NCI-H2227 (cell line): ENCODE measurements around the gene ATP13A2.

ENCODE experiments used
- DNase-seq: peaks from one replicate; lab custom pipeline; 2025; ENCODE audit not compliant: unreplicated experiment; lab: John Stamatoyannopoulos, UW

The ATP13A2 gene

DNA sequence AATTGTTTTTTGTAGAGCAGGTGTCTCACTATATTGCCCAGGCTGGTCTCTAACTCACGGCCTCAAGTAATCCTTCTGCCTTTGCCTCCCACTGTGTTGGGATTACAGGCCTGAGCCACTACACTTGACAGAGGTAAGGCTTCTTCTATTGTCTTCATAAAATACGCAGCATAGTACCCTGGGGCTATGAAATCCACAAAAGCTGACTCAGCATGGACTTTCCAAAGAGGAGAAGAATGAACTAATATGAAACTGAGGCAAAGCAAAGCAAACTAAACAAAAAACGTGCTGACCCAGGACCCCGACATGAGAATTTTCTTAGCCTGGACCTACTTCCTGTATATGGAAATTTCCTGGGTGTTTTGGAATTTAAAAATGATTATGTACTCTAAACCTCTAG is 18.5 kb upstream of the ATP13A2 start:
- no peak for DNase-seq

DNA sequence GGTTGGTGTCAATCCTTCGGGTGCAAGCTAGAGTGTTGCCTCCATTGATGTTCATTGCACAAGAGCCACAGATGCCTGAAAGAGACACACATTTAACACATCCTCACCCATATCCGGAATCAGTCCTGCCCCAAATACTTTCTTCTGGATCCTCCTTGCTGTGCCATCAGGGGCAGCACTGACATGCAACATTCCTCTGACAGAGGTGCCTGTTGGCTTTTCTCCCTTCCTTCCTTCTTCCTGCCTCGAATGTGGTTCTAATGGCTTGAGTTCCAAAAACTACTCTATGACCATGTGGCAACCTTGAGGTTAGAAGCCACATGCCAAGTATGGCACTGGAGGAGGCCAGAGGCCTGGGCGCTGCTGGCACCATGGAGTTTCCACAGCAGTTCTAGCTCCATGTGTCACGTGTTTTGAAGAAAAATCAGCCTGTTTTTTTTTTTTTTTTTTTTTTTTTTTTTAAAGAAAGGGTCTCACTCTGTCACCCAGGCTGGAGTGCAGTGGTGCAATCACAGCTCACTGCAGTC is 17.0 kb upstream of the ATP13A2 start:
- DNase-seq, result no peak

DNA sequence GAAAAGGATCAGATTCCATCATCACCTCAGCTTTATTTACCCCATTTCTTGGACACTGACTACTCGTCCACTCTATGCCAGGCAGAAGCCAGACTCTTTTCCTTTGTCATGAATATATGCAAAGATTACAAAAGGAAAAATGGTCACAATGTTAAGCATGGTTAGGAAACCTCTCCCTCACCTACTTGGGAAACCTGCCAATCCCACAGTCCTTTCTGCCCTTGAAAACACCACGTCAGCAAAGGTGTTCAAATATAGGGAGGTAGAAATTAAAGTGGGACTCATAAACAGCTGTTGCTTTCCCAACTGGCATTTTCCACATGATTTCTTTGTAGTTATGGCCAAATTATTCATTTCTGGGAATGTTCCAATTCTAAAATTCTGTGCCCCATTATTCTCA is 16.2 kb upstream of the ATP13A2 start:
- no peak for DNase-seq

DNA sequence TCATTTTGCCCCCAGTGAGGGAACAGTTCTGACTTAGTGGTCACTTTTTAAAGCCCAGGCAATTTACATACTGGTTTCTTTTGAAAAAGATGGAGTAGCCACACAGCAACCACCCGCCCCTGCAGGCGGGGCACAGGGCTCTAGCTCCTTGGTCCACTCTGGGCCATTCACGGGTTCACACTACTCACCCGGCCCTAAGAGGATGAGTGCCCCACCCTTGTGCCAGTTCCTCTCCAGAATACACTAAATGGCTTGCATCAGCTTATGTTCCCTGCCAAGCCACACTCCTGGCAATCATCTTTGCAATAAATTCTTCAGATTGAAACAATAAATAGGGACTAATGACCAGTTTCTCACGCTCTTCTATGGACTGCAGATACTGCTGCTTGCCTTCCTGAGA is 15.7 kb upstream of the ATP13A2 start:
- DNase-seq, result no peak

DNA sequence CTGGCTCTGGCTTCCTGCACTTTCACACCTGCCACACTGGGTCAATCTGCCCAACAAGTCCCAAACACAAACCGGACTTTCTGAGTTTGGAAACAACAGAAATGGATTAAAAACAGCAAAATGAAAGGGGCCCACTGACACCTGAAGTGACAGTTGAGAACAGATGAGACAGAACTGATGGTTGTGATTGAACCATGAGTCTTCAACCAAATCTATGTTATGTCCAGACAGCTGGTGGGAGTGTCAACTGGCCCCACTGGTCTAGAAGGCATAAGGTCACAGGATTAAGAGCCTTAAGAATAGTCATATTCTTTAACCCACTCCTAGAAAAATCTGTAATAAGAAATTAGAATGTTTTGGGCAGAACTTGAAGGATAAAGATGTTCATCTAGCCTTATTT is 13.0 kb upstream of the ATP13A2 start:
- no peak for DNase-seq

DNA sequence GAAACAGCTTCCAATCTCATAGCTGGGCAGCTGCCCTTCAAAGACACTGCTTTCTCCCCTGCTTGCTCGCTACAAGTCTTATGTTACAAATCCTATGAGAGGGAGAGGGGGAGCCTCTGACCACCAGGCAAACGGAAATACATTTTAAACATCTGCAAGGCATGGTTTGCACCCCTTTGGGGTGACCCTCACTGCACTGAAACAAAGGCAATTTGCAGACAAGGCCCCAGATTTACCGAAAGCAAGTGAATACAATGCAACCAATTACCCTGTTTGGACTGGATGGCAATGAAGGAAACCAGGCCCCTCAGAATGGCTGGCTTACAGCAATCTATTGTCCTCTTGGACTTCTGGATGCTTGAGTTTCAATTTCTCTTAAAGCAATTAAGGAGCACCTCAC is 11.8 kb upstream of the ATP13A2 start:
- no peak for DNase-seq

DNA sequence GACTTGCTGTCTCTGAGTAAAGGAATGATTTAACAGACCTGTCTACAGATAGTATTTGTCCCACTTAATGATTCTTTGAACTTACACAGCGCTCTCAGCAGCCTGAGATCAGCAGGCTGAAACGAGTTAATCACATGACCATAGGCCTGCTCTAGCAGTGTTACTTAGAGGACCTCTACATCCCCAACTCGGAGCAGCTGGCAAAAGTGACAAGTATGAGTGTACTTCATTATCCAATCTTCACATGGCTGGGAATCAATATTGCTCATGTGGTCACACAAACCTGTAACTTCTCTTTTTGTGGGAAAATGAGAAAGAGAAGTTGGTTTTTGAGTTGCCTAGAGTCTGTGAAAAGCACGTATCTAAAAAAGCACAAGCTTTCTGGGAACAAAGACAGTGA is 11.4 kb upstream of the ATP13A2 start:
- DNase-seq, result no peak

DNA sequence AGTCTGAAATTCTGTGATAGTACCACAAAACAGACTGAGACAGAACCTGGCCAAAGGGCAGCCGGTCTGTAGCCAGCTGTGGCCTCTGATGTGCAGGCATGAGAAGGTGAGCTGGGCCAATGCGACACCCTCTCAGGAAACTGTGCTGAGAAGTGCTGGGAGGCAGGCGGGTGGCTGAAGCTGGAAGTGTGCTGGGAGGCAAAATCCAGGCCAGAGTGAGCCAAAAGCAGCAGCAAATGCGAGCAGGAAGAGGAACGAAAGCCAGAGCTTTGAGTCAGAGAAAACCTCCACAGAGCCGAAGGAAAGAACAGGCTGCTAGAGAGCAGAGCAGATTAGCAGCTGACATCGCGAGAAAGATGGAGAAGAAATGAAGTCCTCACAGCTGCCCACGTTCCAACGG is 10.2 kb upstream of the ATP13A2 start:
- DNase-seq, result no peak

DNA sequence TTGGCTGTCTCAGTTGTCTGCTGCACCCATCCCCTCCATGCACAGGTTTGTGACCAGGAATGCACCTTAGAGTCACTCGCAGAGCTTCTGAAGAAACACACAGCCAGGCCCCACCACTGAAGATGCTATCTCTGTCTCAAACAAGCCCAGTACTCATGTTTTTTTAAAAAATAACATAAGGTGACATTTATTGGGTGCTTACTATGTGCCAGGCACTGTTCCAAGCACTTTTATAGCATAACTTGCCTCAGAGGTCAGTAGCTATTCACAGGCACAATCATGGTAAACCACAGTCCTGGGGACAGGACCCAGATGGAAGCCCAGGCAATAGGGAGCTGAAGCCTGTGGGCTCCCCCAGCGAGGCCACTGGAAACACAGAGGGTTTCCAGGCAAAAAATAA is 8.8 kb upstream of the ATP13A2 start:
- no peak for DNase-seq

DNA sequence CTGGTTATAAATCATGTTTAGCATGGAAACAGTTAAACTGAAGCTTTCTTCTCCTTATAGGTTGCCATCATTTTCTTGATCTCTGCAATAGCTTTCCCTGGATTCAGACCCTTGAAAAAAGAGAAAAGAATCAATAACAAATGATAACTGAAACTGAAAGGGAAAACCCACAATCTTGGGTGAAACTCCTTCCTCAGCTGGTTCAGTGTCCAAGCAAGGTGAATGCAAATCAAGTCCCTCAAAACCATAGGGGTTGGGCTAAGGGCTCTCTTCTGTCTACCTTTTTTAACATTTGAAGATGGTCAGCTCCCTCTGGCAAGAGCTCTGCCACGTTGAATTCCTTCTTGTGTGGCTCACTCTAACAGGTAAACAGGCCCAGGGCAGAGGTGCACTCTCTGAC is 7.1 kb upstream of the ATP13A2 start:
- no peak for DNase-seq

DNA sequence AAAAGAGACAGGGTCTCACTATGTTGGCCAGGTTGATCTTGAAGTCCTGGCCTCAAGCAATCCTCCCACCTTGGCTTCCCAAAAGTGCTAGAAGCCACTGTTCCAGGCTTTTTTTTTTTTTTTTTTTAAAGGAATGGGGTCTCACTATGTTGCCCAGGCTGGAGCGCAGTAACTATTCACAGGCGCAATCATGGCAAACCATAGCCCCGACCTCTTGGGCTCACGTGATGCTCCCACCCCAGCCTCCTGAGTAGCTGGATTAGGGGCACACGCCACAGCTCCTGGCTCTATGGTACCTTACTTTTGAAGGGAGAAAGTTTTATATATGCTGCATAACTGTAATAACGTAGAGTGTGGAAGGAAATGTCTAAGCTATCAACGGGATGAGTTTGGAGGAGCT is 5.7 kb upstream of the ATP13A2 start:
- no peak for DNase-seq

DNA sequence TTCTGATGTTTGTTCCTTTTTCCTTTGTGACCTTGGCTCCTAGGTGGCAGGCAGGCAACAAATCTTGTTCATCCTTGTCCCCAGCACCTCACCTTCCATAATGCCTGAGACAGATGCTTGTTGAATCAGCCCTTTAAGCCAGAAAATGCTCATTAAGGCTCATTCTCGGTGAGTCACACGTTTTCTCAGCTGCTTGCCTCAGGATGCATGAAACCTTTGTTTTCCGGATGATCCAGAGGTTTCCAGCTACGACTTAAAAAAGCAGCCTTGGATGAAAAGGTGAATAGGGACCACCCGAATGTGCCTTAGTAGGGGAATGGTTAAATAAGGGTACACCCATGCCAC is 4.6 kb upstream of the ATP13A2 start:
- DNase-seq, result no peak

DNA sequence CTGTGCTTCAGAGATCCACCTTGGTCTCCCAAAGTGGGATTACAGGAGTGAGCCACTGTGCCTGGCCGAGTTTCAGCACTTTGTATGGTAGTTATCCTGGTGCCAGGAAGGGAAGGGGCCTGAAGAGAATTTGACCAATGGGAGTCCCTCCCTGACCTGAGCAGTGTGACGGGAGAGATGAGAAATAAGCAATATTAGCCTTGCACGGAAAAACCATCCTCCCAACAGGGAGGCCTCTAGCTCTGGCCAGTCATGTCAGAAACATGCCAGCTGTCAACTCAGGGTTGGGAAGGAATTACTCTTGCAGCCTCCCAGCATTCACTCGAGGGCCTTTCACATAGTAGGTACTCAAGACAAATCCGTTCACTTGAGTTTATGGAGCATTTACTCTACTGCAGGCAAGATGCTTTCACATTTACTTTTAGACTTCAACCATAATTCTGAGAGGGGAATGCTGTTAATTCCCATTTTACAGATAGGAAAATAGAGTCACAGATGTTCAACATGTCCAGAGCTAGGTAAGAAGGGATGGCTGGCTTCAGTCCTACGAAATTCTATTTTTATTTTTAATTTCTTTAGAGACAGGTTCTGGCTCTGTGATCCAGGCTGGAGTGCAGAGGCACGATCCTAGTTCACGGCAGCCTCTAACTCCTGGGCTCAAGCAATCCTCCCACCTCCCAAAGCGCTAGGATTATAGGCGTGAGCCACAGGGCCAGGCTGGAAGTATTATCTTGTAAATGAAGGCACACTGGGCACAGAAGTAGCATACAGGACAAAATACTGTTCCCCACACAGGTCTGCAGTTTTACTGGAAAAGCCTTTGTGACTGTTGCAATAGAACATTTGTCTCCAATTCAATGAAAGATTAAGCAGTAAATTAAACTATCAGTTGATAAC is 3.2 kb upstream of the ATP13A2 start:
- DNase-seq, result no peak

DNA sequence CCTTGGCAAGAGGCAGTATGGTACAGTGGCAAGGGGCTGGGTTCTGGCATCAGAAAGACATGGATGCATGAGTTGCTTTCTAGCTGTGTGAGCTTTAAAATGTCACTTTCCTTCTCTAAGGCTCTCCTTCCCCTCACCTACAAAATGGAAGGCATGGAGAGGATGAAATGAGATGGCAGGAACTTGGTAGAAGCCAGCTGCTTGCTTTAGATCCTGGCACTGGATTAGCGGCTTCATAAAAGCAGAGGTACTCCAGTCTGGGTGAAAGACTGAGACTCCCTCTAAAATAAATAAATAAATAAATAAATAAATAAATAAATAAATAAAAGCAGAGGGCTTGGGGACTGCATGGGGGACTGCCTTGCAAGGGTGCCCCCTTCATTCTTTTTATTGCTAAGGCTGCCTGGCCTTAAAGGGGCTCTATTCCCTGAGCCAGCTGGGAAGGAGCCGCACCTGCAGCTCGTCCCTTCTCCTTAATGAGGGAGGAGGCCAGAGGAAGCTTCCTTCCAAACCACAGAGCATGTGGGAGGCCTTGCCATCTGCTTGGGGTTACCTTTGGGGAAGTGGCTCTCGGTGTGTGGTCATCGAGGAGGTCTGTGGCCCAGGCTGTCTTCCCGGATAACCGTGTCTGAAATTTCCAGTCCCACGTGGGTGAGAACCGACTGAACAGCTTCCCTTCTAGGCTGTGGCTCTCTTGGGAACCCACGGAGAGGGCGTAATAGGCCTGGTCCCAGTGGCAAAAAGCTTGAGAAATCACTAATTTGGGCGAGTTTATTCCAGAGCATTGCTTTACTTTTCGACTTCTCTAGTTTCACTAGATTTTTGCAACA is 2.0 kb upstream of the ATP13A2 start:
- DNase-seq, result no peak

DNA sequence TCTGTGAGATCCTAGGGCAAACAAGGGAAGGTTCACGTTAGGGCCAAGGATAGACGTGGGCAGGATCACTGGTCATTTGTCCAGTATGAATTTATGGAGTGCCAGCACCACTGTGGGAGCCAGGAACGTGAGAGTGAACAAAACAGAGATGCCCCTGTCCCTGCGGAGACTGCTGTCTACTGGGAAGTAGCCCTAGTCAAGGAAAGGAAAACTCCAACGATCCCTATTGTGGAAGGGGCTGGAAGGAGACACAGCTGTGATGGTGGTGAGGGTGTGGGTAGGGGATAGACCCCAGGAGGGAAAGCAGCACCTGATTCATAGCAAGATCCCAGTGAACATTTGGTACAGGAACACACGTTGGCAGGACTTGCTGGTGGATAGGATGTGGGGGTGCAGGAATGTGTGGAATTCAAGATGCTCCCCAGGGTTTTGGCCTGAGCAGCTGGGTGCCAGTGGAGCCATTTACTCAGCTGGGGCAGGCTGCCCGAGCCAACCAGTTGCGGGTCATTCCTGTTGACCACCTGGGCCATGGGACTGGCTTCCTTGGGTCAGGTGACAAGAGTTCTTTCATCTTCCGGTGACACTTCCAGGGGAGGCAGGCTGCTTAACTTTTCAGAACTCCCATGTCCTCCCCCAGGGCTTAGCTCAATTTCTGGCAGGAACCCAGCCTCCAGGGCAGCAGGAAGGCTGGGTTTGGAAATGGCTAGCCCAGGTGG is 1.2 kb upstream of the ATP13A2 start:
- no peak for DNase-seq

DNA sequence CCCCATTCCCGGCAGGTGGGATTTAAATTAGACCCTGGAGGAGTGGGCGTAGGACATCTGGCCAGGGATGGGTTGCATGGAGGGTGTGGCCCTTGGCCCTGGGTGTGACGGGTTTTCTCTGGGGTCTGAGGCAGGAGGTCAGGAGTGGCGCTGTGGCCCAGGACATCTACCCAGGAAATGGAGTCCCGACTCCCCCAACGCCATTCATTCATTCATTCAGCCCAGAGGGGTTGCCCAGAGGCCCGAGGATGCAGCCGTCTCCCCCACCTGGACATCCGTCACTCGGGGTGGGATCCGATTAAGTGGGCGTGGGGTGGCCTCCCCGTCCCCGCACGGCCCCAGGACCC is 663 bp downstream of the ATP13A2 start:
- no peak for DNase-seq

DNA sequence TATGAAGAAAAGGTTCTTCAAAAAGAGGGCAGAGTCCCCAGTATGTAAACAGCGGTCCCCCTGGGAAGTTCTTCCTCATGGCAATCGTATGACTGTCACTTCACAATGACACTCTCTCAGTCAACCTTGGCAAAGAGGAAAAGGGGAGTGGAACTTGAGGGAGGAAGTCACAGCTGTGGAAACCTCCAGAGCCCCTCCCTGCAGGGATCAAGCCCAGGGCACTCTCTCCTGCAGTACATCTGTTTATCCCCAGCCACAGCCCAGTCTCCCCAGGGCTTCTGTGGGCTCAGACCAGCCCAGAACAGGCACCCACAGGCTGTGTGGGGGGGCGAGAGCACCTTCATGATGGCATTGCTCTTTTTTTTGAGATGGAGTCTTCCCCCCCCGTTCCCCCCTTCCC is 2.0 kb downstream of the ATP13A2 start:
- no peak for DNase-seq

DNA sequence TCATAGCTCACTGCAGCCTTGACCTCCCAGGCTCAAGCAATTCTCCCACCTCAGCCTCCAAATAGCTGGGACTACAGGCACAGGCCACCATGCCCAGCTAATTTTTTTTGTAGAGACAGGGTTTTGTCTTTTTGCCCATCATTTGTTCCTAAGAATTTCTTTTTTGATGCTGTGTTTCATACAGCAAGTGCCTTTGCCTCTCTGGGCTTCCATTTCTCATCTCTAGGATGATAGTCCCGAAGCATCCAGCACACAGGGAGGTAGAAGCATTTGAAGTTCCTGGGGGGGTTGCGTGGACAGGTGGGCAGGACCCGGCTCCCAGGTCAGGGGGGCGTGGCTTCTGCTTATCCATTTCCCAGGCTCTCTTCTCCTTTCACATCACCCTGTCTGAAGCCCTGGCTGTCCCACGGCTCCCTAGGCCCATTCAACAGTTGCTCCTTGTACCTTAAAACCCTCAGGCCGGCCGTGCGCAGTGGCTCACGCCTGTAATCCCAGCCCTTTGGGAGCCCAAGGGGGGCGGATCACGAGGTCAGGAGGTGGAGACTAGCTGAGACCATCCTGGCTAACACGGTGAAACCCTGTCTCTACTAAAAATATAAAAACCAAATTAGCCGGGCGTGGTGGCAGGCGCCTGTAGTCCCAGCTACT is 3.4 kb downstream of the ATP13A2 start:
- DNase-seq, result no peak

DNA sequence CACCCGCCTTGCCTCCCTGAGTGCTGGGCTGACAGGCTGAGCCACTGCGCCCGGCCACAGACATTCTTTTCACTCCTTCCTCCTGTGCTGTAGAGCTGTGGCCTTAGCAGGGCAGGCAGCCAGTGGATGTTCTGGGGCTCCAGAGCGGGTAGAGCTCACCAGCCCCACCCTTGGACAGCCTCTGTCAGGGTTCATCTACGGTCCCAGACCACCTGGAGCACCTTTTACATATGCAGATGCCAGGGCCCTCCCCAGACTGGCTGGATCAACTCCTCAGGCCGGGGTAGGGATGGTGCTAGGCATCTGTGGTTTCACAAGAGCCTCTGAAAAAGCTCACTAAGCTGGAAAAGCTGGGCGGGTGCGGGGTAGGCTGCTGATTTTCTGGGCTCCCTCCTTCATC is 4.6 kb downstream of the ATP13A2 start:
- DNase-seq, result no peak

DNA sequence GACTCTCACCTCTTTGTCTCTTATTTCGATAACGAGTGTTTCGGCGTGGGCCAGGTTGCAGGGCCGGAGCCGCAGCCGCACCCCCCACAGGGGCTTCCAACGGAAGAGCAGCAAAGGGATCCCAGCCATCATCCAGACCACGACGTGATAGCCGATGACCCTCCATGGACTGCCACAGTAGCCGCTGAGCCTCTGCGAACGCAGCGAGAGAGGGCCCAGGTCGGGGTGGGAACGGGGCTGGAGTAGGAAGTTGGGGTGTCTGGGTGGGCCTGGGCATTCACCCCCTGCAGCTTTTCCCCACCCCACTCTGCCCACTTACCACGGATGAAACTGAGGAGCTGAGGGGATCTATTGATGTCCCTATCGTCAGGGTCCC is 6.4 kb downstream of the ATP13A2 start:
- no peak for DNase-seq
